Head of caudate nucleus (tissue), 42 donors: Measurements from ENCODE around the gene ZRANB3.
"Not testable (repeated sequence)": the region's sequence is repeated elsewhere in the genome, so short reads cannot be mapped to it uniquely, and the experiment has no call there.

Source experiments
- DNase-seq, 42 donors: peaks; one replicate each; pipeline versions ENCODE4 v3.0.0 to v3.0.0-alpha.2; 2020 to 2021; ENCODE audit warnings: mixed read lengths in 7 of 42
- intact Hi-C: fragments of 100-400 bp; cut with DNase I; formaldehyde crosslinking; loops from one replicate; pipeline ENCODE4 v1.15.0; 2022

ZRANB3 gene

DNA sequence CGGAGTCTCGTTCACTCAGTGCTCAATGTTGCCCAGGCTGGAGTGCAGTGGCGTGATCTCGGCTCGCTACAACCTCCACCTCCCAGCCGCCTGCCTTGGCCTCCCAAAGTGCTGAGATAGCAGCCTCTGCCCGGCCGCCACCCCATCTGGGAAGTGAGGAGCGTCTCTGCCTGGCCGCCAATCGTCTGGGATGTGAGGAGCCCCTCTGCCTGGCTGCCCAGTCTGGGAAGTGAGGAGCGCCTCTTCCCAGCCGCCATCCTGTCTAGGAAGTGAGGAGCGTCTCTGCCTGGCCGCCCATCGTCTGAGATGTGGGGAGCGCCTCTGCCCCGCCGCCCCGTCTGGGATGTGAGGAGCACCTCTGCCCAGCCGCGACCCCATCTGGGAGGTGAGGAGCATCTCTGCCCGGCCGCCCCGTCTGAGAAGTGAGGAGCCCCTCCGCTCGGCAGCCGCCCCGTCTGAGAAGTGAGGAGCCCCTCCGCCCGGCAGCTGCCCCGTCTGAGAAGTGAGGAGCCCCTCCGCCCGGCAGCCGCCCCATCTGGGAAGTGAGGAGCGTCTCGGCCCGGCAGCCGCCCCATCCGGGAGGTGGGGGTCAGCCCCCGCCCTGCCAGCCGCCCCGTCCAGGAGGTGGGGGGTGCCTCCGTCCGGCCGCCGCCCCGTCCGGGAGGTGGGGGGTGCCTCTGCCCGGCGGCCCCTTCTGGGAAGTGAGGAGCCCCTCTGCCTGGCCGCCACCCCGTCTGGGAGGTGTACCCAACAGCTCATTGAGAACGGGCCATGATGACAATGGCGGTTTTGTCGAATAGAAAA lies 425.3 kb downstream of the ZRANB3 start:
- not testable (repeated sequence) for DNase-seq

GRCh38 chr2:135103843-135104242 lies 427.2 kb downstream of the ZRANB3 start:
- intact Hi-C loops = no loop called here
- DNase-seq = no peak

More for the DNA sequence above, 425.3 kb downstream of the ZRANB3 start:
- intact Hi-C loops = not testable (repeated sequence)

DNA sequence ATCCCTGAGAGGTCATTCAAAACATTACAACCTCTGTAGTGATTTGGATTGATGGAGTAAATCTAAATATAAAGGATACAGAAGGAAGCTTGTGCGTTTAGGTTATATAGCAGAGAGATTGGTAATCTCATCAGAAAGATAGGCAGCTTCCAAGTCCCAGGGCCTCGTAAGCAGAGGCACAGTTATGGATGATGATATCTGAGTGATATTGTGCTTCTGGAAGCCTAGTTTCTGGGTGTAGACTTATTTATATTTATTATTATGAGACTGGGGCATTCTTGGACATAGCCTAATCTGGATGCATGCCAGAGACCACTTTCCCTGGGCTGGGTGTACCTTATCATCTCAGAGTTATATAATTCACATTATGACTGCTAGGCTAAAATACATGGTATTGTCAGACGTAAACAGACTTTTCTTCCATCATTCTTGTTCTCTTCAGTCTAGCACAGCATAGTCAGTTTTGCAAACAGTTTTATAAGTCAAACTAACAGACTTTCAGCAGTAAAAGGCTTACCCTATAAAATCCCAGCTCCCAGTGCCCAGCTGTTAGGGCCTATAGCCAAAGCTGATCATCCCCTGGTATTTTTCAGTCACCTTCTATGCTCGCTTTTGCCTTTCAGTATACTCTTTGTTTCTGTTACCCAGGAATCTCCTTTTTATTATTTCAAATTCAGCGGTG lies 431.1 kb downstream of the ZRANB3 start:
- intact Hi-C loops = no loop called here

GRCh38 chr2:135097532-135098231 lies 433.3 kb downstream of the ZRANB3 start:
- intact Hi-C loops = no loop called here
- no peak for DNase-seq

More for the DNA sequence above, 431.1 kb downstream of the ZRANB3 start:
- DNase-seq = no peak

- intact Hi-C loops = no loop called here
- no peak for DNase-seq
These were observed 434.2 kb downstream of the ZRANB3 start for GRCh38 chr2:135096665-135097446.

DNA sequence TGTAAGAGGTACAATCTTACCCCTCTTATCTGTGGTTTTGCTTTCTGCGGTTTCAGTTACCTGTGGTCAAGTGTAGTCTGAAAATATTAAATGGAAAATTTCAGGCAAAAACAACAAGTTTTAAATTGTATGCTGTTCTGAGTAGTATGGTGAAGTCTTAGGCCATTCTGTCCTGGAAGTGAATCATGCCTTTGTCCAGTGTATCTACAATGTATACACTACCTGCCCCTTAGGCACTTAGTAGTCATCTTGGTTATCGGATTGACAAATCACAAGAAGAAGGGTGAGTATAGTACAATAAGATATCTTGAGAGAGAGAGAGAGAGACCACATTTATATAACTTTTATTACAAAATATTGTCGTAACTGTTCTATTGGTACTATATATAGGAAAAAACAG lies 435.4 kb downstream of the ZRANB3 start:
- intact Hi-C loops = no loop called here
- DNase-seq = no peak

GRCh38 chr2:135094508-135094907 lies 436.5 kb downstream of the ZRANB3 start:
- DNase-seq = no peak
- intact Hi-C loops = no loop called here

DNA sequence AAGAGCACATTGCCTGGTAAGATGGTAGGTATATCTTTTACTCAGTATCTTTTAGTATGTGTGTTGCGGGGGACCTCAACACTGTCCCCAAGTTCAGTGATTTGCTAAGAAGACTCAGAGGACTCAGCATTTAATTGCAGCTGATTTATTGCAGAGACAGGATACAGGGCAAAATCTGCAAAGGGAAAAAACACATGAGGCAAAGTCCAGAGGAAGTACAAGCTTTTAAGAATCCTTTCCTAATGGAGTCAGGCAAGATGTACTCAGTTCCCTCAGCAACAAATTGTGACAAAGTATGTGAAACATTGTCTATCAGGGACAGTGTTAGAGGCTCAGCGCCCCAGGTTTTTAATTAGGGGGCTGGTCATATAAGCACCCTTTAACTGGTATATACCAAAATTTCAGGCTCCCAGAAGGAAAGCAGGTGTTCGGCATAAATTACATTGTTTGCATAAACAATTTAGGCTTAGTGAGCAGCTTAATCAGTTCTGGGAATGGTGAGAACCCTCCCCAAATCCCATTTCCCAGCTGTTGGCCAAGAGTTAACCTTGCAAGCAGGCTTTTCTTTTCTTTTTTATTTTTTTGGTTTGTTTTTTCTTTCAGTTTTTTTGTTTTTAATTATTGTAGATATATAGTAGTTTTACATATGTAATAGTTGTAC lies 437.2 kb downstream of the ZRANB3 start:
- no peak for DNase-seq
- intact Hi-C loops = no loop called here

DNA sequence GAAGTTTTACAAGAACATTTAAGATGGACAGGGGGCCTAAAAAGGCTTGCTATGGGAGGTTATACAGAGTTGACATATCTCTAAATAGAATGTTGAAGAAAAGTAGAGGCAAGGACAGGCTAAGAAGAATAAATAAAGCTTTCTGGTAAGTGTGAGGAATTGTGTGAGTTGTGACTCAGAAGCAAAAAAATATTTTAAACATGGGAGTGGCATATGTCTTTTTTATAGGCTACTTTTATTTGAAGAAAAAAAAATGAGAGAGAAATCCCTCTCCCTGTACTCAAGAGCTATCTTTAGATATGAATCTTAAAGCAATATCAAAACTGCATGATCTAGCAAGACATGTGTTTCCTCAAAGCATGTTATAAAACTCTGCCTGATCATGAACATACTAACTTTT lies 437.8 kb downstream of the ZRANB3 start:
- intact Hi-C loops = no loop called here
- DNase-seq = no peak

GRCh38 chr2:135091681-135092080 lies 439.3 kb downstream of the ZRANB3 start:
- intact Hi-C loops = no loop called here
- no peak for DNase-seq

DNA sequence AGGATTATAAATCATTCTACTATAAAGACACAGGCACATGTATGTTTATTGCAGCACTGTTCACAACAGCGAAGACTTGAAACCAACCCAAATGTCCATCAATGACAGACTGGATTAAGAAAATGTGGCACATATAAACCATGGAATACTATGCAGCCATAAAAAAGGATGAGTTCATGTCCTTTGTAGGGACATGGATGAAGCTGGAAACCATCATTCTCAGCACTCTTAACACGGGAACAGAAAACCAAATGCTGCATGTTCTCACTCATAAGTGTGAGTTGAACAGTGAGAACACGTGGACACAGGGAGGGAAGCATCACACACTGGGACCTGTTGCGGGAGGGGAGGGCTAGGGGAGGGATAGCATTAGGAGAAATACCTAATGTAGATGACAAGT lies 441.4 kb downstream of the ZRANB3 start:
- intact Hi-C loops, DNase-seq: not testable (repeated sequence)
